Gastrocnemius medialis (tissue), 4 donors: Measurements from ENCODE around the gene WBP4.
"Not testable (repeated sequence)": the region's sequence is repeated elsewhere in the genome, so short reads cannot be mapped to it uniquely, and the experiment has no call there.

Experiments used
- POLR2A ChIP-seq, 2 donors: fragments of 450-650 bp; IDR thresholded peaks; one replicate each; pipeline ENCODE4 v1.6.1; 2017; ENCODE audit warnings: antibody characterized with exemption in 2 of 2, mild to moderate bottlenecking in 2 of 2, moderate library complexity in 2 of 2
- TF ChIP-seq, protein P1 (sequence below), 5 experiments: fragments of 450-650 bp in 3 of 5; fragments of 200-600 bp in 2 of 5; sonication (generic) in 2 of 5; IDR thresholded peaks in 4 of 5; conservative IDR thresholded peaks in 1 of 5; 1 replicate in 4 of 5; 2 replicates in 1 of 5; pipeline ENCODE4 v1.5.1; 2016 to 2019; ENCODE audit warnings: antibody characterized with exemption in 5 of 5, mild to moderate bottlenecking in 3 of 5, moderate library complexity in 3 of 5

DNA sequence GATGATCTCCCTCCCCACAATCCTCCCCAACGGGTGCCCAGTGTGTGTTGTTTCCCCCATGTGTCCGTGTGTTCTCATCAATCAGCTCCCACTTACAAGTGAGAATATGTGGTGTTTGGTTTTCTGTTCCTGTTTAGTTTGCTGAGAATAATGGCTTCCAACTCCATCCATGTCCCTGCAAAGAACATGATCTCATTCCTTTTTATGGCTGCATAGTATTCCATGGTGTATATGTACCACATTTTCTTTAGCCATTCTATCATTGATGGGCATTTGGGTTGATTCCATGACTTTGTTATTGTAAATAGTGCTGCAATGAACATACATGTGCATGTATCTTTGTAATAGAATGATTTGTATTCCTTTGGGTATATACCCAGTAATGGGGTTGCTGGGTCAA is 34.4 kb downstream of the WBP4 start:
- TF ChIP-seq POLR2A (IDR thresholded peaks at IDR 0.05): not testable (repeated sequence)
- TF ChIP-seq, protein P1, sequence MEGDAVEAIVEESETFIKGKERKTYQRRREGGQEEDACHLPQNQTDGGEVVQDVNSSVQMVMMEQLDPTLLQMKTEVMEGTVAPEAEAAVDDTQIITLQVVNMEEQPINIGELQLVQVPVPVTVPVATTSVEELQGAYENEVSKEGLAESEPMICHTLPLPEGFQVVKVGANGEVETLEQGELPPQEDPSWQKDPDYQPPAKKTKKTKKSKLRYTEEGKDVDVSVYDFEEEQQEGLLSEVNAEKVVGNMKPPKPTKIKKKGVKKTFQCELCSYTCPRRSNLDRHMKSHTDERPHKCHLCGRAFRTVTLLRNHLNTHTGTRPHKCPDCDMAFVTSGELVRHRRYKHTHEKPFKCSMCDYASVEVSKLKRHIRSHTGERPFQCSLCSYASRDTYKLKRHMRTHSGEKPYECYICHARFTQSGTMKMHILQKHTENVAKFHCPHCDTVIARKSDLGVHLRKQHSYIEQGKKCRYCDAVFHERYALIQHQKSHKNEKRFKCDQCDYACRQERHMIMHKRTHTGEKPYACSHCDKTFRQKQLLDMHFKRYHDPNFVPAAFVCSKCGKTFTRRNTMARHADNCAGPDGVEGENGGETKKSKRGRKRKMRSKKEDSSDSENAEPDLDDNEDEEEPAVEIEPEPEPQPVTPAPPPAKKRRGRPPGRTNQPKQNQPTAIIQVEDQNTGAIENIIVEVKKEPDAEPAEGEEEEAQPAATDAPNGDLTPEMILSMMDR (IDR thresholded peaks at IDR 0.05 in 4 of 5, conservative IDR thresholded peaks at IDR 0.05 in 1 of 5): not testable (repeated sequence)
